Measurements from ENCODE around the gene DAPL1.

Gene DAPL1

GRCh38 chr2:158756976-158757375 is 38.1 kb upstream of the DAPL1 start:
- no peak overlapping the region for H3K27ac ChIP-seq (ENCODE audit: low read length)
- H3K9me3 ChIP-seq (ENCODE audit: control insufficient read depth in 2 of 2, low read length in 2 of 2): peaks cover 0 to 4% of the 10 kb centered on the region in 2 donors
- H3K36me3 ChIP-seq (ENCODE audit: control insufficient read depth in 2 of 2, insufficient read depth in 2 of 2, low read length in 2 of 2): no peaks in the 10 kb centered on the region
- peaks cover 5% of the 10 kb centered on the region for H3K4me1 ChIP-seq (ENCODE audit: control insufficient read depth, insufficient read depth, low read length)
- H3K4me3 ChIP-seq (ENCODE audit: low read length in 2 of 2): no peak overlapping the region
- no peak overlapping the region for H3K9ac ChIP-seq (ENCODE audit: low read length in 2 of 2)
- no peaks in the 10 kb centered on the region for H3K27me3 ChIP-seq (ENCODE audit: control insufficient read depth in 1 of 2, insufficient read depth in 2 of 2, low read length in 2 of 2)

- H3K27ac ChIP-seq (ENCODE audit: low read length): no peak overlapping the region
- no peaks in the 10 kb centered on the region for H3K36me3 ChIP-seq (ENCODE audit: control insufficient read depth in 2 of 2, insufficient read depth in 2 of 2, low read length in 2 of 2)
- H3K9ac ChIP-seq (ENCODE audit: low read length in 2 of 2): no peak overlapping the region
- no peaks in the 10 kb centered on the region for H3K4me1 ChIP-seq (ENCODE audit: control insufficient read depth, insufficient read depth, low read length)
- no peaks in the 10 kb centered on the region for H3K27me3 ChIP-seq (ENCODE audit: control insufficient read depth in 1 of 2, insufficient read depth in 2 of 2, low read length in 2 of 2)
- no peak overlapping the region for H3K4me3 ChIP-seq (ENCODE audit: low read length in 2 of 2)
- peaks cover 0 to 4% of the 10 kb centered on the region in 2 donors for H3K9me3 ChIP-seq (ENCODE audit: control insufficient read depth in 2 of 2, low read length in 2 of 2)
These were observed 34.2 kb upstream of the DAPL1 start for GRCh38 chr2:158760887-158761286.

- H3K27ac ChIP-seq (ENCODE audit: low read length): no peak overlapping the region
- H3K4me3 ChIP-seq (ENCODE audit: low read length in 2 of 2): no peak overlapping the region
- no peaks in the 10 kb centered on the region for H3K4me1 ChIP-seq (ENCODE audit: control insufficient read depth, insufficient read depth, low read length)
- no peaks in the 10 kb centered on the region for H3K27me3 ChIP-seq (ENCODE audit: control insufficient read depth in 1 of 2, insufficient read depth in 2 of 2, low read length in 2 of 2)
- no peaks in the 10 kb centered on the region for H3K36me3 ChIP-seq (ENCODE audit: control insufficient read depth in 2 of 2, insufficient read depth in 2 of 2, low read length in 2 of 2)
- H3K9me3 ChIP-seq (ENCODE audit: control insufficient read depth in 2 of 2, low read length in 2 of 2): peaks cover 0 to 4% of the 10 kb centered on the region in 2 donors
- no peak overlapping the region for H3K9ac ChIP-seq (ENCODE audit: low read length in 2 of 2)
These were observed 33.5 kb upstream of the DAPL1 start for GRCh38 chr2:158761621-158762020.

GRCh38 chr2:158762336-158762735 is 32.8 kb upstream of the DAPL1 start:
- Histone ChIP-seq H3K36me3 (ENCODE audit: control insufficient read depth in 2 of 2, insufficient read depth in 2 of 2, low read length in 2 of 2) (no peaks in the 10 kb centered on the region), H3K27ac (ENCODE audit: low read length) (no peak overlapping the region), H3K27me3 (ENCODE audit: control insufficient read depth in 1 of 2, insufficient read depth in 2 of 2, low read length in 2 of 2) (no peaks in the 10 kb centered on the region), H3K4me1 (ENCODE audit: control insufficient read depth, insufficient read depth, low read length) (no peaks in the 10 kb centered on the region), H3K9ac (ENCODE audit: low read length in 2 of 2) (no peak overlapping the region), H3K4me3 (ENCODE audit: low read length in 2 of 2) (no peak overlapping the region), H3K9me3 (ENCODE audit: control insufficient read depth in 2 of 2, low read length in 2 of 2) (peaks cover 0 to 4% of the 10 kb centered on the region in 2 donors)

- Histone ChIP-seq H3K4me1 (ENCODE audit: control insufficient read depth, insufficient read depth, low read length) (no peaks in the 10 kb centered on the region), H3K9me3 (ENCODE audit: control insufficient read depth in 2 of 2, low read length in 2 of 2) (peaks cover 4 to 5% of the 10 kb centered on the region in 2 donors), H3K36me3 (ENCODE audit: control insufficient read depth in 2 of 2, insufficient read depth in 2 of 2, low read length in 2 of 2) (no peaks in the 10 kb centered on the region), H3K27ac (ENCODE audit: low read length) (no peak overlapping the region), H3K27me3 (ENCODE audit: control insufficient read depth in 1 of 2, insufficient read depth in 2 of 2, low read length in 2 of 2) (no peaks in the 10 kb centered on the region), H3K9ac (ENCODE audit: low read length in 2 of 2) (no peak overlapping the region), H3K4me3 (ENCODE audit: low read length in 2 of 2) (no peak overlapping the region)
These were observed 28.6 kb upstream of the DAPL1 start for GRCh38 chr2:158766524-158766923.

- Histone ChIP-seq H3K27me3 (ENCODE audit: control insufficient read depth in 1 of 2, insufficient read depth in 2 of 2, low read length in 2 of 2) (no peaks in the 10 kb centered on the region), H3K4me3 (ENCODE audit: low read length in 2 of 2) (no peak overlapping the region), H3K9me3 (ENCODE audit: control insufficient read depth in 2 of 2, low read length in 2 of 2) (peaks cover 4% of the 10 kb centered on the region in 2 donors), H3K9ac (ENCODE audit: low read length in 2 of 2) (no peak overlapping the region), H3K27ac (ENCODE audit: low read length) (no peak overlapping the region), H3K4me1 (ENCODE audit: control insufficient read depth, insufficient read depth, low read length) (no peaks in the 10 kb centered on the region), H3K36me3 (ENCODE audit: control insufficient read depth in 2 of 2, insufficient read depth in 2 of 2, low read length in 2 of 2) (no peaks in the 10 kb centered on the region)
These were observed 22.6 kb upstream of the DAPL1 start for GRCh38 chr2:158772306-158773078.

GRCh38 chr2:158773121-158773520 is 22.0 kb upstream of the DAPL1 start:
- H3K9ac ChIP-seq (ENCODE audit: low read length in 2 of 2): no peak overlapping the region
- H3K36me3 ChIP-seq (ENCODE audit: control insufficient read depth in 2 of 2, insufficient read depth in 2 of 2, low read length in 2 of 2): no peaks in the 10 kb centered on the region
- no peaks in the 10 kb centered on the region for H3K4me1 ChIP-seq (ENCODE audit: control insufficient read depth, insufficient read depth, low read length)
- H3K27me3 ChIP-seq (ENCODE audit: control insufficient read depth in 1 of 2, insufficient read depth in 2 of 2, low read length in 2 of 2): no peaks in the 10 kb centered on the region
- H3K27ac ChIP-seq (ENCODE audit: low read length): no peak overlapping the region
- no peak overlapping the region for H3K4me3 ChIP-seq (ENCODE audit: low read length in 2 of 2)
- no peaks in the 10 kb centered on the region for H3K9me3 ChIP-seq (ENCODE audit: control insufficient read depth in 2 of 2, low read length in 2 of 2)

- Histone ChIP-seq H3K36me3 (ENCODE audit: control insufficient read depth in 2 of 2, insufficient read depth in 2 of 2, low read length in 2 of 2) (no peaks in the 10 kb centered on the region), H3K9ac (ENCODE audit: low read length in 2 of 2) (no peak overlapping the region), H3K4me3 (ENCODE audit: low read length in 2 of 2) (no peak overlapping the region), H3K4me1 (ENCODE audit: control insufficient read depth, insufficient read depth, low read length) (no peaks in the 10 kb centered on the region), H3K27me3 (ENCODE audit: control insufficient read depth in 1 of 2, insufficient read depth in 2 of 2, low read length in 2 of 2) (no peaks in the 10 kb centered on the region), H3K27ac (ENCODE audit: low read length) (no peak overlapping the region), H3K9me3 (ENCODE audit: control insufficient read depth in 2 of 2, low read length in 2 of 2) (no peaks in the 10 kb centered on the region)
These were observed 20.4 kb upstream of the DAPL1 start for GRCh38 chr2:158774681-158775080.

- Histone ChIP-seq H3K36me3 (ENCODE audit: control insufficient read depth in 2 of 2, insufficient read depth in 2 of 2, low read length in 2 of 2) (no peaks in the 10 kb centered on the region), H3K9ac (ENCODE audit: low read length in 2 of 2) (no peak overlapping the region), H3K27me3 (ENCODE audit: control insufficient read depth in 1 of 2, insufficient read depth in 2 of 2, low read length in 2 of 2) (no peaks in the 10 kb centered on the region), H3K9me3 (ENCODE audit: control insufficient read depth in 2 of 2, low read length in 2 of 2) (no peaks in the 10 kb centered on the region), H3K27ac (ENCODE audit: low read length) (no peak overlapping the region), H3K4me1 (ENCODE audit: control insufficient read depth, insufficient read depth, low read length) (no peaks in the 10 kb centered on the region), H3K4me3 (ENCODE audit: low read length in 2 of 2) (no peak overlapping the region)
These were observed 19.7 kb upstream of the DAPL1 start for GRCh38 chr2:158775273-158776027.

GRCh38 chr2:158776231-158776630 is 18.9 kb upstream of the DAPL1 start:
- no peak overlapping the region for H3K9ac ChIP-seq (ENCODE audit: low read length in 2 of 2)
- H3K27me3 ChIP-seq (ENCODE audit: control insufficient read depth in 1 of 2, insufficient read depth in 2 of 2, low read length in 2 of 2): no peaks in the 10 kb centered on the region
- H3K4me3 ChIP-seq (ENCODE audit: low read length in 2 of 2): no peak overlapping the region
- H3K9me3 ChIP-seq (ENCODE audit: control insufficient read depth in 2 of 2, low read length in 2 of 2): no peaks in the 10 kb centered on the region
- H3K4me1 ChIP-seq (ENCODE audit: control insufficient read depth, insufficient read depth, low read length): no peaks in the 10 kb centered on the region
- H3K27ac ChIP-seq (ENCODE audit: low read length): no peak overlapping the region
- no peaks in the 10 kb centered on the region for H3K36me3 ChIP-seq (ENCODE audit: control insufficient read depth in 2 of 2, insufficient read depth in 2 of 2, low read length in 2 of 2)

- H3K27ac ChIP-seq (ENCODE audit: low read length): no peak overlapping the region
- no peaks in the 10 kb centered on the region for H3K4me1 ChIP-seq (ENCODE audit: control insufficient read depth, insufficient read depth, low read length)
- H3K9me3 ChIP-seq (ENCODE audit: control insufficient read depth in 2 of 2, low read length in 2 of 2): no peaks in the 10 kb centered on the region
- no peaks in the 10 kb centered on the region for H3K27me3 ChIP-seq (ENCODE audit: control insufficient read depth in 1 of 2, insufficient read depth in 2 of 2, low read length in 2 of 2)
- no peak overlapping the region for H3K9ac ChIP-seq (ENCODE audit: low read length in 2 of 2)
- no peak overlapping the region for H3K4me3 ChIP-seq (ENCODE audit: low read length in 2 of 2)
- H3K36me3 ChIP-seq (ENCODE audit: control insufficient read depth in 2 of 2, insufficient read depth in 2 of 2, low read length in 2 of 2): no peaks in the 10 kb centered on the region
These were observed 18.0 kb upstream of the DAPL1 start for GRCh38 chr2:158777077-158777476.
